HepG2 (cell line): Measurements from ENCODE around the gene FBXO44. TPM values are rescaled to one million over a fixed set of nuclear protein-coding genes. Genes with fewer than 3 reads are reported as not detected.

Experiments used
- CBX1 ChIP-seq: IDR thresholded peaks from one replicate; pipeline ENCODE4 v1.6.1; 2016; ENCODE audit warnings: antibody characterized with exemption, low read depth
- IKZF4 ChIP-seq: sonication (generic); formaldehyde crosslinking; IDR thresholded peaks from 2 replicates; pipeline ENCODE4 v1.5.1; 2020; ENCODE audit warnings: borderline replicate concordance, mild to moderate bottlenecking, low read depth, missing genetic modification reagents; ENCODE audit errors: not compliant biosample characterization
- MTA1 ChIP-seq: sonication (generic); formaldehyde crosslinking; IDR thresholded peaks from 2 replicates; pipeline ENCODE4 v1.4.0; 2020; ENCODE audit warnings: missing genetic modification reagents, mild to moderate bottlenecking, borderline replicate concordance
- RARA ChIP-seq: IDR thresholded peaks from 2 replicates; pipeline ENCODE4 v1.6.1; 2016; ENCODE audit warnings: missing genetic modification reagents, missing compliant biosample characterization
- U2AF2 ChIP-seq: fragments of 200-400 bp; formaldehyde crosslinking; IDR thresholded peaks from 2 replicates; pipeline ENCODE4 v1.6.1; 2017; ENCODE audit warnings: low read depth, mild to moderate bottlenecking, low read length
- ZBTB7B ChIP-seq: sonication (generic); formaldehyde crosslinking; IDR thresholded peaks from 2 replicates; pipeline ENCODE4 v1.4.0; 2020; ENCODE audit warnings: missing genetic modification reagents
- ZC3H13 ChIP-seq: sonication (generic); formaldehyde crosslinking; IDR thresholded peaks from 2 replicates; pipeline ENCODE4 v1.8.1; 2023; ENCODE audit warnings: mild to moderate bottlenecking, missing genetic modification reagents, moderate library complexity
- ZNF326 ChIP-seq: sonication (generic); formaldehyde crosslinking; IDR thresholded peaks from 2 replicates; pipeline ENCODE4 v1.4.0; 2020; ENCODE audit warnings: missing genetic modification reagents, borderline replicate concordance
- ZNF564 ChIP-seq: sonication (generic); formaldehyde crosslinking; IDR thresholded peaks from 2 replicates; pipeline ENCODE4 v1.8.1; 2023; ENCODE audit warnings: mild to moderate bottlenecking, missing genetic modification reagents
- ZNF652 ChIP-seq: IDR thresholded peaks from 2 replicates; pipeline ENCODE4 v1.6.1; 2016; ENCODE audit warnings: low read depth, borderline replicate concordance
- polyA plus RNA-seq, 8 experiments: library from polyadenylated mRNA; depleted of rRNA in 3 of 8; stranded (reverse) in 7 of 8; unstranded in 1 of 8; fragments of >200 nt; fragmentation: Illumina TruSeq in 4 of 8; extraction: Trizol in 4 of 8; gene quantifications; 2 replicates each; pipeline versions ENCODE4 v1.2.1 to v1.2.3, GENCODE V29; 2011 to 2016; ENCODE audit warnings: low read depth in 4 of 8, missing spikeins in 1 of 8, mixed read lengths in 1 of 8; ENCODE audit not compliant: insufficient read depth in 1 of 8
- total RNA-seq, 5 experiments: library from RNA; depleted of rRNA; stranded (reverse); fragments of >200 nt; fragmentation: Illumina TruSeq; extraction: Trizol; gene quantifications; 2 replicates each; pipeline ENCODE4 v1.2.3, GENCODE V29; 2016; ENCODE audit warnings: low read depth in 1 of 5
- TF ChIP-seq, protein P1 (sequence below): sonication (generic); formaldehyde crosslinking; IDR thresholded peaks from 2 replicates; pipeline ENCODE4 v1.5.1; 2020; ENCODE audit warnings: missing genetic modification reagents, mild to moderate bottlenecking, borderline replicate concordance
- TF ChIP-seq, protein P2 (sequence below): sonication (generic); formaldehyde crosslinking; IDR thresholded peaks from 2 replicates; pipeline ENCODE4 v1.5.0; 2020; ENCODE audit warnings: mild to moderate bottlenecking, missing genetic modification reagents
- TF ChIP-seq, protein P3 (sequence below): sonication (generic); formaldehyde crosslinking; IDR thresholded peaks from 2 replicates; pipeline ENCODE4 v1.8.0; 2022; ENCODE audit warnings: missing genetic modification reagents, mild to moderate bottlenecking, inconsistent platforms, borderline replicate concordance
- TF ChIP-seq, protein P4 (sequence below): IDR thresholded peaks from 2 replicates; pipeline ENCODE4 v1.6.1; 2016; ENCODE audit warnings: missing biosample characterization, missing genetic modification reagents, low read depth
- TF ChIP-seq, protein P5 (sequence below): sonication (generic); formaldehyde crosslinking; IDR thresholded peaks from 2 replicates; pipeline ENCODE4 v1.4.0; 2020; ENCODE audit warnings: missing genetic modification reagents, borderline replicate concordance
- TF ChIP-seq, protein P6 (sequence below): sonication (generic); formaldehyde crosslinking; conservative IDR thresholded peaks from 2 replicates; pipeline ENCODE4 v1.8.0; 2022; ENCODE audit warnings: low read depth, missing genetic modification reagents

The FBXO44 gene
- total and polyA plus RNA-seq, 2 of the 13 experiments (the other 11 are each of a cell fraction or from before 2014, with no cell fraction given) = 22.4 to 27.9 TPM

DNA sequence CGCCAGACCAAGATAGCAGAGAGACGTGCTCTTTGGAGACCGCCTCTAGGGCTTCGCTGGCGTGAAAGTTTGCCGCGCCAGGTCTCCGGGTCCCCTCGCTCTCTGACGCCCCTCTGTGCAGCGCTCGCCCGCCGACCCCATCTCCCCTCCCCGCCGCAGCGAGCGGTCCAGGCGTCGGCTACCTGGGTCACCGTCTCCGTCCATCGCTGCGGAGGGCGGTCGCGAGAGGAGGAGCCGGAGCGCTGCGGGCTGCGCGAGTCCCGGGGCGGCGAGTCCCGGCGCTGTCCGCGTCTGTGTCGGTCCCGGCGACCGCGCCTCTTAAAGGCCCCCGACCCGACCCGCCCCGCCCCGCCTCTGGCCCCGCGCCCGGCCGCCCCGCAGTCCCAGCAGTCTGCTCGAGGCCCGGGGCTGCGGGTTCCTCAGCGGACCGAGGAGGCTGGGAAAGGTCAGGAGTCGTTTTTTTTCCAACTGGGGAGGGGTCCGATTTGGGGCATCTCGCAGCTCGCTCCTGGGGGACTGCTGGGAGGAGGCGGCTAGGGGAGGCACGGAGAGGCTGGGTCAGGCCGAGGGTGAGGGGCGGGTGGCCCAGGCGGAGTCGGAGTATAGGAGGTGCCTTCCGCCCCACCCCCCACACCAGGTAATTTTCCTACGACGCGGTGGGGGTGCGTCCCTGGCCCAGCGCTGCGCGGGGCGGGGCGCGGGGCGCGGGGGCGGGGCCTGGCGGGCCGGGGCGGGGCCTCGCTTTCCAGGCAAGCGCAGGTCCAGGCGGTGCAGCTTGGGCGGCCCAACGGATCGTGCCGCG, at the start of gene FBXO44, which contains the start of gene FBXO2 (continued):
- TF ChIP-seq CBX1 = peak; percentile 44
- TF ChIP-seq, protein P1, sequence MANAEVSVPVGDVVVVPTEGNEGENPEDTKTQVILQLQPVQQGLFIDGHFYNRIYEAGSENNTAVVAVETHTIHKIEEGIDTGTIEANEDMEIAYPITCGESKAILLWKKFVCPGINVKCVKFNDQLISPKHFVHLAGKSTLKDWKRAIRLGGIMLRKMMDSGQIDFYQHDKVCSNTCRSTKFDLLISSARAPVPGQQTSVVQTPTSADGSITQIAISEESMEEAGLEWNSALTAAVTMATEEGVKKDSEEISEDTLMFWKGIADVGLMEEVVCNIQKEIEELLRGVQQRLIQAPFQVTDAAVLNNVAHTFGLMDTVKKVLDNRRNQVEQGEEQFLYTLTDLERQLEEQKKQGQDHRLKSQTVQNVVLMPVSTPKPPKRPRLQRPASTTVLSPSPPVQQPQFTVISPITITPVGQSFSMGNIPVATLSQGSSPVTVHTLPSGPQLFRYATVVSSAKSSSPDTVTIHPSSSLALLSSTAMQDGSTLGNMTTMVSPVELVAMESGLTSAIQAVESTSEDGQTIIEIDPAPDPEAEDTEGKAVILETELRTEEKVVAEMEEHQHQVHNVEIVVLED = peak; percentile 38; the same call in 1 of the 2 replicates
- TF ChIP-seq ZBTB7B (CRISPR knock-in tag) = peak; percentile 43; the same call in 1 of the 2 replicates
- TF ChIP-seq ZNF564 (CRISPR knock-in tag) = peak; percentile 86; the same call in 1 of the 2 replicates
- no peak for TF ChIP-seq ZNF326
- TF ChIP-seq ZNF652 (CRISPR knock-in tag) = no peak
- TF ChIP-seq, protein P2, sequence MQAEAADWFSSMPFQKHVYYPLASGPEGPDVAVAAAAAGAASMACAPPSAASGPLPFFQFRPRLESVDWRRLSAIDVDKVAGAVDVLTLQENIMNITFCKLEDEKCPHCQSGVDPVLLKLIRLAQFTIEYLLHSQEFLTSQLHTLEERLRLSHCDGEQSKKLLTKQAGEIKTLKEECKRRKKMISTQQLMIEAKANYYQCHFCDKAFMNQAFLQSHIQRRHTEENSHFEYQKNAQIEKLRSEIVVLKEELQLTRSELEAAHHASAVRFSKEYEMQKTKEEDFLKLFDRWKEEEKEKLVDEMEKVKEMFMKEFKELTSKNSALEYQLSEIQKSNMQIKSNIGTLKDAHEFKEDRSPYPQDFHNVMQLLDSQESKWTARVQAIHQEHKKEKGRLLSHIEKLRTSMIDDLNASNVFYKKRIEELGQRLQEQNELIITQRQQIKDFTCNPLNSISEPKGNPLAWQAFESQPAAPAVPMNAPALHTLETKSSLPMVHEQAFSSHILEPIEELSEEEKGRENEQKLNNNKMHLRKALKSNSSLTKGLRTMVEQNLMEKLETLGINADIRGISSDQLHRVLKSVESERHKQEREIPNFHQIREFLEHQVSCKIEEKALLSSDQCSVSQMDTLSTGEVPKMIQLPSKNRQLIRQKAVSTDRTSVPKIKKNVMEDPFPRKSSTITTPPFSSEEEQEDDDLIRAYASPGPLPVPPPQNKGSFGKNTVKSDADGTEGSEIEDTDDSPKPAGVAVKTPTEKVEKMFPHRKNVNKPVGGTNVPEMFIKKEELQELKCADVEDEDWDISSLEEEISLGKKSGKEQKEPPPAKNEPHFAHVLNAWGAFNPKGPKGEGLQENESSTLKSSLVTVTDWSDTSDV (CRISPR knock-in tag) = no peak
- TF ChIP-seq, protein P3, sequence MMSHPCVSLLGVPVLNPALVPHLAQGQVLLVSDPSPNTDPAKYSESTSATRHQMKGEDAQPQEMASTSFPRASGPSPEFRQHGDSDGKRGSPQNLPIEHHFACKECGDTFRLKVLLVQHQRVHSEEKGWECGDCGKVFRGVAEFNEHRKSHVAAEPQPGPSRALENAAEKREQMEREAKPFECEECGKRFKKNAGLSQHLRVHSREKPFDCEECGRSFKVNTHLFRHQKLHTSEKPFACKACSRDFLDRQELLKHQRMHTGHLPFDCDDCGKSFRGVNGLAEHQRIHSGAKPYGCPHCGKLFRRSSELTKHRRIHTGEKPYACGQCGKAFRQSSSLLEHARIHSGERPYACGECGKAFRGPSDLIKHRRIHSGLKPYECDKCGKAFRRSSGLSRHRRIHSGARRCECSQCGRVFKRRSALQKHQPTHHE (CRISPR knock-in tag) = no peak
- TF ChIP-seq, protein P4, sequence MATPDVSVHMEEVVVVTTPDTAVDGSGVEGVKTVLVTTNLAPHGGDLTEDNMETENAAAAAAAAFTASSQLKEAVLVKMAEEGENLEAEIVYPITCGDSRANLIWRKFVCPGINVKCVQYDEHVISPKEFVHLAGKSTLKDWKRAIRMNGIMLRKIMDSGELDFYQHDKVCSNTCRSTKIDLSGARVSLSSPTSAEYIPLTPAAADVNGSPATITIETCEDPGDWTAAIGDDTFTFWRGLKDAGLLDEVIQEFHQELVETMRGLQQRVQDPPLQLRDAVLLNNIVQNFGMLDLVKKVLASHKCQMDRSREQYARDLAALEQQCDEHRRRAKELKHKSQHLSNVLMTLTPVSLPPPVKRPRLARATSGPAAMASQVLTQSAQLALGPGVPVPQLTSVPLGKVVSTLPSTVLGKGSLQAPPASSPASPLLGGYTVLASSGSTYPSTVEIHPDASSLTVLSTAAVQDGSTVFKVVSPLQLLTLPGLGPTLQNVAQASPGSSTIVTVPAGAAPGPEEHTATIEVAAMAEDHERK (CRISPR knock-in tag) = no peak
- TF ChIP-seq, protein P5, sequence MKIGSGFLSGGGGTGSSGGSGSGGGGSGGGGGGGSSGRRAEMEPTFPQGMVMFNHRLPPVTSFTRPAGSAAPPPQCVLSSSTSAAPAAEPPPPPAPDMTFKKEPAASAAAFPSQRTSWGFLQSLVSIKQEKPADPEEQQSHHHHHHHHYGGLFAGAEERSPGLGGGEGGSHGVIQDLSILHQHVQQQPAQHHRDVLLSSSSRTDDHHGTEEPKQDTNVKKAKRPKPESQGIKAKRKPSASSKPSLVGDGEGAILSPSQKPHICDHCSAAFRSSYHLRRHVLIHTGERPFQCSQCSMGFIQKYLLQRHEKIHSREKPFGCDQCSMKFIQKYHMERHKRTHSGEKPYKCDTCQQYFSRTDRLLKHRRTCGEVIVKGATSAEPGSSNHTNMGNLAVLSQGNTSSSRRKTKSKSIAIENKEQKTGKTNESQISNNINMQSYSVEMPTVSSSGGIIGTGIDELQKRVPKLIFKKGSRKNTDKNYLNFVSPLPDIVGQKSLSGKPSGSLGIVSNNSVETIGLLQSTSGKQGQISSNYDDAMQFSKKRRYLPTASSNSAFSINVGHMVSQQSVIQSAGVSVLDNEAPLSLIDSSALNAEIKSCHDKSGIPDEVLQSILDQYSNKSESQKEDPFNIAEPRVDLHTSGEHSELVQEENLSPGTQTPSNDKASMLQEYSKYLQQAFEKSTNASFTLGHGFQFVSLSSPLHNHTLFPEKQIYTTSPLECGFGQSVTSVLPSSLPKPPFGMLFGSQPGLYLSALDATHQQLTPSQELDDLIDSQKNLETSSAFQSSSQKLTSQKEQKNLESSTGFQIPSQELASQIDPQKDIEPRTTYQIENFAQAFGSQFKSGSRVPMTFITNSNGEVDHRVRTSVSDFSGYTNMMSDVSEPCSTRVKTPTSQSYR (CRISPR knock-in tag) = peak; percentile 89
- no peak for TF ChIP-seq U2AF2
- no peak; the same call in 1 of the 2 replicates for TF ChIP-seq MTA1 (CRISPR knock-in tag)
- TF ChIP-seq RARA (CRISPR knock-in tag) = no peak; the same call in 1 of the 2 replicates
- TF ChIP-seq ZC3H13 (CRISPR knock-in tag) = peak; percentile 43; the same call in 1 of the 2 replicates
- TF ChIP-seq, protein P6, sequence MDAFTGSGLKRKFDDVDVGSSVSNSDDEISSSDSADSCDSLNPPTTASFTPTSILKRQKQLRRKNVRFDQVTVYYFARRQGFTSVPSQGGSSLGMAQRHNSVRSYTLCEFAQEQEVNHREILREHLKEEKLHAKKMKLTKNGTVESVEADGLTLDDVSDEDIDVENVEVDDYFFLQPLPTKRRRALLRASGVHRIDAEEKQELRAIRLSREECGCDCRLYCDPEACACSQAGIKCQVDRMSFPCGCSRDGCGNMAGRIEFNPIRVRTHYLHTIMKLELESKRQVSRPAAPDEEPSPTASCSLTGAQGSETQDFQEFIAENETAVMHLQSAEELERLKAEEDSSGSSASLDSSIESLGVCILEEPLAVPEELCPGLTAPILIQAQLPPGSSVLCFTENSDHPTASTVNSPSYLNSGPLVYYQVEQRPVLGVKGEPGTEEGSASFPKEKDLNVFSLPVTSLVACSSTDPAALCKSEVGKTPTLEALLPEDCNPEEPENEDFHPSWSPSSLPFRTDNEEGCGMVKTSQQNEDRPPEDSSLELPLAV = no peak
- TF ChIP-seq IKZF4 (CRISPR knock-in tag) = no peak
